A673 (cell line): ENCODE data around the gene MAP2K3.
"Not testable (repeated sequence)": the region's sequence is repeated elsewhere in the genome, so short reads cannot be mapped to it uniquely, and the experiment has no call there.

Source experiments
- CTCF ChIP-seq: fragments of 300-800, 200-600 bp; sonication (generic); conservative IDR thresholded peaks from 2 replicates; pipeline ENCODE4 v1.5.1; 2017; ENCODE audit warnings: low read depth, mild to moderate bottlenecking, antibody characterized with exemption, low read length, moderate library complexity, mixed read lengths
- EZH2 ChIP-seq: fragments of 200-600 bp; sonication (generic); IDR thresholded peaks from 2 replicates; pipeline ENCODE4 v1.6.1; 2017; ENCODE audit warnings: borderline replicate concordance, low read depth, mild to moderate bottlenecking, mixed read lengths, antibody characterized with exemption, low read length; ENCODE audit not compliant: poor library complexity, severe bottlenecking

- TF ChIP-seq CTCF, EZH2: not testable (repeated sequence)
Observed at GRCh38 chr17:21318856-21319255, 34.3 kb downstream of the MAP2K3 start.
